Measurements from ENCODE around the gene CGGBP1. TPM values are rescaled to one million over a fixed set of nuclear protein-coding genes. Genes with fewer than 3 reads are reported as not detected.
"Not testable (repeated sequence)": the region's sequence is repeated elsewhere in the genome, so short reads cannot be mapped to it uniquely, and the experiment has no call there.

The CGGBP1 gene
- total RNA-seq, 1 donor from 2014 or later = 87.1 TPM

- no peak for DNase-seq
Observed at GRCh38 chr3:88034491-88035275, 24.1 kb downstream of the CGGBP1 start.

GRCh38 chr3:88033808-88034207, 25.0 kb downstream of the CGGBP1 start:
- no peak for DNase-seq

DNA sequence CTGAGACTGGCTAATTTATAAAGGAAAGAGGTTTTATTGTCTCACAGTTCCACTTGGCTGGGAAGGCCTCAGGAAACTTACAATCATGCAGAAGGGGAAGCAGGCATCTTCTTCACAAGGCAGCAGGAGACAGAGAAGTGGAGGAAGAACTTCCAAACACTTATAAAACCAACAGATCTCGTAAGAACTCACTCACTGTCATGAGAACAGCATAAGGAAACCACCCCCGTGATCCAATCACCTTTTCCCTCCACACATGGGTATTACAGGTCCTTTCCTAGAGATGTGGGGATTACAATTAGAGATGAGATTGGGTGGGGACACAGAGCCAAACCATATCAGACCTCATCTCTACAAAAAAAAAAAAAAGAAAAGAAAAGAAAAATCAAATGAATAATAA, 25.7 kb downstream of the CGGBP1 start:
- DNase-seq = no peak

GRCh38 chr3:88032245-88032644, 26.6 kb downstream of the CGGBP1 start:
- no peak for DNase-seq

- DNase-seq = peak; percentile 27
Observed at GRCh38 chr3:88031642-88032077, 27.1 kb downstream of the CGGBP1 start.

DNA sequence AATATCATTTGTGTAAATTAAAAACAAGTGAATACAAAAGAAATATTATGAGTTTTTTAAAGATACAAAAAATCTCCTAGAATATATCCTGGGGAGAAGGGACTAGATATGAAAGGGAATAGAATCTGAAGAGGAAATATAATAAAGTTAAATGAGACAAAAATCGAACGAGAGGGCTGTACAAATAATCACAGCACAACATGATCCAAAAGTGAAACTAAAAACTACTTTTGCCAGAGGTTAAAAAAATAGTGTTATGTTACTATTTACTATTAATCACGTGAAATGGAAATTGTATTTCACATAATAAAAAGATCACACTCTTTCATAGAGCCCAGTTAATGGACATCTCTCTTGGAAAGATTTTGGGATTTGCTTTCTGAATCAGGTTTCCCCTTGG, 28.6 kb downstream of the CGGBP1 start:
- DNase-seq = no peak

GRCh38 chr3:88028876-88029275, 29.9 kb downstream of the CGGBP1 start:
- no peak for DNase-seq

GRCh38 chr3:88025001-88025552, 33.7 kb downstream of the CGGBP1 start:
- no peak for DNase-seq

DNA sequence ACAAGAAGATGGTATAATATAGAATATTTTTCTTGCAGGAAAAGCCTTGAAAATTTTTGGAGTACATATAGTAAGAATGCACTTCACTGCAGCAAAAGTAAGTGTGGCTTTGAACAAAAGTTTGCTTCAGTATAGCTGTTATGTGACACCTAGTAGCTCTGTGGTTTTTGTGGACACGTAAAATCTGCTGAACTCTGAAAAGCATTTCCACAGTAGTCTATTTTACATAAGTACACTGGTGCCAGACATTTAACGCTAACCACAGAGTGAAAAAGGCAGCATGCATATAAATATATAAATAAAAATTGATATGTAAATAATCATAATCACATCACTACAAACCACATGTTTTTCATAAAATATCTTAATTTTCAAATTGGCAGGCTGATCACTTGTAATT, 39.8 kb downstream of the CGGBP1 start:
- no peak for DNase-seq

DNA sequence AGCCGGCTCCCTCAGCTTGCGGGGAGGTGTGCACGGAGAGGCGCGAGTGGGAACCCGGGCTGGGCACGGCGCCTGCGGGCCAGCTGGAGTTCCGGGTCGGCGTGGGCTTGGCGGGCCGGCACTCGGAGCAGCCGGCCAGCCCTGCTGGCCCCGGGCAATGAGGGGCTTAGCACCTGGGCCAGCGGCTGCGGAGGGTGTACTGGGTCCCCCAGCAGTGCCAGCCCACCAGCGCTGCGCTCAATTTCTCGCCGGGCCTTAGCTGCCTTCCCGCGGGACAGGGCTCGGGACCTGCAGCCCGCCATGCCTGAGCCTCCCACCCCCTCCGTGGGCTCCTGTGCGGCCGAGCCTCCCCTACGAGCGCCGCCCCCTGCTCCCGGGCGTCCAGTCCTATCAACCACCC, 43.1 kb downstream of the CGGBP1 start:
- not testable (repeated sequence) for DNase-seq

DNA sequence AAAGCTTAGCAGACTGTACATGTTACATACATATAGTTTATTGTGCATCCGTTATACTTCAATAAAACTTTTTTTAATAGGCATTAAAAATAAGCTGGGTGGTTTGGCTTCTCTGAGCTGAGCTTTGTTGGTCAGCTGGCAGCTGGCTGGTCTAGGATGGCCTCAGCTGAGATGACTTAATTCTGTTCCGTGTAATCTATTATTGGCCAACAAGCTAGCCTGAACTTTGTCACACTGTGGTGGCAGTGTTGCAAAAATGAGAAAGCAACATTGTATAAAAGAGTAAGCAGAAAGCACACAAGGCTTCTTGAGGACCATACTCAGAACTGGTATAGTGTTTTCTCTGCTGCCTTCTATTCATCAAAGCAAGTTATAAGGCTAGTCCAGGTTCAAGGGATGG, 45.2 kb downstream of the CGGBP1 start:
- no peak for DNase-seq

DNA sequence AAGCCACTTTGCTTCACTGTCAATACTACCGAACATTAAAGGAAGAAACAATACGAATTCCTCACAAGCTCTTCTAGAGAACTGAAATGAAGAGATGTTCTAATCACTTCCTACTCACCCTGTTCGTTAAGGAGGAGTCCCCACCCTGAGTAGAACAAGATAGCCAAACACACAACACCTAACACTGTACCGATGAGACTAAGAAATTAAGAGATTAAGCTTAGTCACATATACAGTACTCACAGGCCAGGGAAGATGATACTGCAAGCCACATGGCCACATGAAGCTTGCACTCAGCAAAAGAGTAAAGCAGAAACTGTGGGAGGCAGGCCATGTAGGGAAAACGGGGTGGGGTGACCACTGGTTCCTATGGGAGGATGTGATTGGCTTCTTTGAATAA, 48.0 kb downstream of the CGGBP1 start:
- no peak for DNase-seq

DNA sequence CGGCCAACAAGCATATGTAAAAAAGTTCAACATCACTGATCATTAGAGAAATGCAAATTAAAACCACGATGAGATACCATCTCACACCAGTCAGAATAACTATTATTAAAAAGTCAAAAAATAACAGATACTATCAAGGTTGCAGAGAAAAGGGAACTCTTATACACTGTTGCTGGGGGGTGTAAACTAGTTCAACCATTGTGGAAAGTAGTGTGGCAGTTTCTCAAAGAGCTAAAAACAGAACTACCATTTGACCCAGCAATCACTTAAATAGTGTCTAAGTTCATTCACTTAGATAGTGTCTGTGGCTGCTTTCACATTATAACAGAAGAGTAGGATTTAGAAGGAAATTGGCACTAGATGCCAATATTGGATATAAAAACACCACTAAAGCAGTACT, 49.7 kb downstream of the CGGBP1 start:
- no peak for DNase-seq

- DNase-seq = peak; percentile 29
Observed at GRCh38 chr3:88005066-88005465, 53.7 kb downstream of the CGGBP1 start.

DNA sequence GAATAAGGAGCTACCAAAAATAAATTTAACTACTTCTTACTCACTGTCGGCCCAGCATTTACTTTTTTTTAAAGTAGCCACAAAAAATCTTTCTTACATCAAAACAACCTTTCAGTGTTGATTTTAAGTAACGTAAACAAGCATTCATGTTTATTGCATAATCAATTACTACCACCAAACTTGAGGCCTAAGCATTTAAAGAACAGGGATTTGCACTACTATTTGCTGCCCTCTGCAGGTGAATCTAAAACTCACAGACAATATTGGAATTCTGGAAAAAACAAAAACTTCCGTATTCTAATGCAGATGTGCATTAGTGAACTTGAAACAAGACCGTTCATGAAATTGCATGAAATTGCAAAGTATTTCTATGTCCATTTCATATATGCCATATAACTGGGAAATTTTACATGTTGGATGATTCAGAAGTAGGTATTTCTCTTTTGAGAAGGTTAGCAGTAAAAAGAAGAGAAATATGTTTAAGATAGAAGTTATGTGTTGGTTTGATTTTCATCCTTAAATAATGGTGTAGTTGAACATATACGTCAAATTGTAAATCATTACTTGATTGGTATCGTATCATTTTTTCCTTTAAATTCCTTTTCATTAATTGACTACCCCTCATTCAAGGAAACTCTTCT, 55.6 kb downstream of the CGGBP1 start:
- peak; percentile 55 for DNase-seq

- no peak for DNase-seq
Observed at GRCh38 chr3:88002448-88002847, 56.4 kb downstream of the CGGBP1 start.

Other genes starting within 250 kb of the CGGBP1 start
- gene ZNF654, start 250 bp upstream of the CGGBP1 start, total RNA-seq = 29.0 TPM
- gene C3orf38, start 91.0 kb upstream of the CGGBP1 start, total RNA-seq = 29.3 TPM

All from tongue (tissue), 2 donors.